ENCODE results near the gene CCN2.
"Not testable (repeated sequence)": the region's sequence is repeated elsewhere in the genome, so short reads cannot be mapped to it uniquely, and the experiment has no call there.

The CCN2 gene

GRCh38 chr6:131909408-131910218 lies 41.6 kb downstream of the CCN2 start:
- DNase-seq (ENCODE audit: low read depth in 2 of 2), result peak in 1 of 2 donors; percentile 24

GRCh38 chr6:131908787-131909186 lies 42.4 kb downstream of the CCN2 start:
- not testable (repeated sequence) for DNase-seq (ENCODE audit: low read depth in 2 of 2)

- DNase-seq (ENCODE audit: low read depth in 2 of 2), result not testable (repeated sequence)
Observed at GRCh38 chr6:131903734-131904133, 47.4 kb downstream of the CCN2 start.

- not testable (repeated sequence) for DNase-seq (ENCODE audit: low read depth in 2 of 2)
Observed at GRCh38 chr6:131901326-131901873, 49.8 kb downstream of the CCN2 start.

GRCh38 chr6:131900231-131900630 lies 50.9 kb downstream of the CCN2 start:
- no peak for DNase-seq (ENCODE audit: low read depth in 2 of 2)

- no peak for DNase-seq (ENCODE audit: low read depth in 2 of 2)
Observed at GRCh38 chr6:131898718-131899117, 52.5 kb downstream of the CCN2 start.

Data from stimulated activated CD8-positive, alpha-beta memory T cell treated with anti-CD3 and anti-CD28 coated beads, Interleukin-15, amount 100 ng/mL, for 4 hours (primary cell).